ENCODE measurements around the gene BORCS6.
A peak's percentile ranks its signal among the peaks of the same experiment; 100 is the strongest.

The BORCS6 gene

DNA sequence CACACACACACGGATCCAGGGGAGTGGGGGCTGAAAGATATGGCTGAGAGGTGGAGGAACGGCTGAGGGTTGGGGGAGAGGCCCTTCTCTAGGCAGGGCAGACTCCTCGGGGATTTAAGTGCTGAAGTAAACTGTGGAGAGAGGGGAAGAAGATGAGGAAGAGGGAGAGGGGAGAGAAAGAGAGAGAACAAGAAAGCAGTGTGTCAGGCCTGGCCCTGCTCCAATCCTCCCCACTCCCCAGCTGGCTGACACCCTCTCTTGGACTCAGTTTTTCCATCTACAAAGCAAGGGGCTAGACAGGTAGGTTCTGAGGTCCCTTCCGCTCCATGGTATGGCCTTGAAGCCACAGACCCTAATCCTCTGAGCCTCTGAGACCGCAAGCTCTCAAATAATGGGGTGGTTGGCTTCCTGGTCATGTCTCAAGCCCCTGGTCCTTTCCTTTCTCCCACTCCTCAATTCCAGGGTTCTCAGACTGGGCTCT is 29.2 kb downstream of the BORCS6 start:
- DNase-seq: peak in 1 of 42 donors; percentile 50
- intact Hi-C loops (cut with DNase I): no loop called here

GRCh38 chr17:8160224-8160577 is 29.8 kb downstream of the BORCS6 start:
- peak in 1 of 42 donors; percentile 3 for DNase-seq
- intact Hi-C loops (cut with DNase I): no loop called here

DNA sequence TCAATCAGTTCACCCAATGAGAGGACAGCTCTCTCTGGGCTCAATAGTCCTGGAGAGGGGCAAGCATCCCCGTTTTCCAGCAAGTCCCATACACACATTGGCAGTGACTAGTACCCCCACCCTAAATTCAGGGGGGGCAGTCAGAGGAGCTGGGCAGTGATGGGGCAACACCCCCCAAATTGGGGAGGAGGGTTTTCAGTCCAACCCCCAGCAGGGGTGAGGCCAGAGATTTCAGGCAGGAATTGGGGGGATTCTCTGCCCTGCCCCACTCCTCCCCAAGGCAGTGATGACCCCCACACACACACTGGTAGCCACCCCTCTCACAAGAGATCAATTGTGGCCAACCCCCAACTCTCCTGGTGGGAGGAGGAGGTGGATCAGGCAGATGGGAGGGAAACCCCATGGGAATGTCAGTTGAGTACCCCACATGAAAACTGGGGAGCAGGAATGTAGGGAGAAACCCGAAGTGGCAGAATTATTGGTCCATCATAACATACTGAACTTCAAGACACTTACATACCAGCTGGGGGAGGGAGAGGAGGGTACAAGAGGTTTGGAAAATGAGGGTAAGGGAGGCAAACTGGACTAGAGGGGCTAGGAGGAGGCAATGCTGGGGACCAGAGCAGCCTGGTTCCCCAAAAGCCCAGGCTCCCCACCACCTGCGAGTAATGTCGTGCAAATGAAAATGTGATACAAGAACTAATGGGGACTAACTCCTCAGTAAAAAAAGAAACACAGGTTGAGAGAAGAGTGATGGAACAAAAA is 30.3 kb downstream of the BORCS6 start:
- DNase-seq: peak in 1 of 42 donors; percentile 3
- intact Hi-C loops (cut with DNase I): loop anchor here (5.0 kb wide), 1 partner anchor 37 kb away; the partner anchor contains the start of gene HES7

GRCh38 chr17:8159032-8159400 is 31.0 kb downstream of the BORCS6 start:
- intact Hi-C loops (cut with DNase I): loop anchor here (5.0 kb wide), 1 partner anchor 37 kb away; the partner anchor contains the start of gene HES7
- DNase-seq: peak in 1 of 42 donors; percentile 5

DNA sequence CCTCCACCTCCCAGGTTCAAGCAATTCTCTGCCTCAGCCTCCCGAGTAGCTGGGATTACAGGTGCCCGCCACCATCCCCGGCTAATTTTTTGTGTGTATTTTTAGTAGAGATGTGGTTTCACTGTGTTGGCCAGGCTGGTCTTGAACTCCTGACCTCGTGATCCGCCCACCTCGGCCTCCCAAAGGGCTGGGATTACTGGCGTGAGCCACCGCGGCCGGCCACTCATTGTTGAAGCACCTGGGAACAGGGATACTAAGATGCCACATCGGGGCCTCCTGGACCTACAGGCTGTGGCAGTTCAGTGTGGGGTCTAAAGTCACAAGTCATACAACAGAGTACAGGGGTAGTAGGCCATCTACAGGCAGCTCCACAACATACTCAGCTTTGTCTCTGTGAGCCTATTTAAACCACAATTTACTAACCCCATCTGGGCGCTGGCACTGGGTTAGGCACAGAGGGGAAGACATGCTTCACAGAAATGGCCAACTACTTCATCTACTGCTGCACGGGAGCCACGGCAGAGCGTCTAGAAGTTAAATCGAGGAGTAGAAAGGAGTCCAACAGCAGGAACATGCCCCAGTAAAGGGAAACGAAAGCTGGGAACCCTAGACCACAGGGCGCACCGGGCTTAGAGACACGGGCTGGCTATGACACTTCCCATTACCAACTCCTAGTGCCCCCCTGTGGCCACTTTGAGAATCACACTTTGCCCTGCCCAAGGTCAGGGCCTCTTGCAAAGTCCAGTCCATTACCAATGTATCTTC is 31.5 kb downstream of the BORCS6 start:
- peak; percentile 77 to 98 (median 93) for DNase-seq
- intact Hi-C loops (cut with DNase I): loop anchor here (5.0 kb wide), 1 partner anchor 36 kb away; the partner anchor contains the start of gene HES7

- intact Hi-C loops (cut with DNase I): loop anchor here (2.0 to 5.0 kb wide), 2 partner anchors 30 to 34 kb away; partner anchors contain the start of gene HES7
- peak; percentile 98 to 100 (median 99) for DNase-seq
These were observed 33.6 kb downstream of the BORCS6 start for GRCh38 chr17:8156246-8156992.

GRCh38 chr17:8155996-8156245 is 34.1 kb downstream of the BORCS6 start:
- intact Hi-C loops (cut with DNase I): loop anchor here (2.0 to 5.0 kb wide), 2 partner anchors 31 to 34 kb away; partner anchors contain the start of gene HES7
- peak in 2 of 42 donors; percentile 9 to 21 for DNase-seq

GRCh38 chr17:8155231-8155995 is 34.6 kb downstream of the BORCS6 start:
- intact Hi-C loops (cut with DNase I): loop anchor here (5.0 kb wide), 1 partner anchor 33 kb away; the partner anchor contains the start of gene HES7
- peak in 1 of 42 donors; percentile 30 for DNase-seq

DNA sequence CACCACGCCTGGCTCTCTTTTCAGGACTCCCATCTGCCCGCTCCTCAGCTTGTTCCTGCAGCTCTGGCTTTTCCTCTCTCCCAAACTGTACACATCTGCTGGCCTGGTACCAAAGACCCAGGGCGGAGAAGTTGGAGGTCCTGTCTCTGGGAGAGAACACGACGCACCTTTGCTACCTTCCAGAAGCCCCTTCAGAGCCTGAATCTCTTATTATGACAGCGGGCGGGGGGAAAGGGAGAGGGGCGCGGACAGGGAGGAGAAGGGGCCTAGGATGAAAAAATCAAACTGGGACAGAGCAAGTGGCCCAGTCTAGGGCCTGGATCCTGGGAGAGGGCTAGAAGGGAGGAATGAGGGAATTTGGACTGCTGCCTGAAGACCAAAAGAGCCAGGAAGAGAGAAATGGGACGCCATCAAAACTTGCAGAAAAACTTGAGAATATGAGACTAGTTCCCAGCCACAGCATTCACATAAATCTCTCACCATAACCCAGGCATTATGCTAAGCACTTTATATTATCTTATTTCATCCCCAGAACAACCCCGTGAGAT is 35.3 kb downstream of the BORCS6 start:
- DNase-seq: no peak
- intact Hi-C loops (cut with DNase I): loop anchor here (5.0 kb wide), 1 partner anchor 32 kb away; the partner anchor contains the start of gene HES7

DNA sequence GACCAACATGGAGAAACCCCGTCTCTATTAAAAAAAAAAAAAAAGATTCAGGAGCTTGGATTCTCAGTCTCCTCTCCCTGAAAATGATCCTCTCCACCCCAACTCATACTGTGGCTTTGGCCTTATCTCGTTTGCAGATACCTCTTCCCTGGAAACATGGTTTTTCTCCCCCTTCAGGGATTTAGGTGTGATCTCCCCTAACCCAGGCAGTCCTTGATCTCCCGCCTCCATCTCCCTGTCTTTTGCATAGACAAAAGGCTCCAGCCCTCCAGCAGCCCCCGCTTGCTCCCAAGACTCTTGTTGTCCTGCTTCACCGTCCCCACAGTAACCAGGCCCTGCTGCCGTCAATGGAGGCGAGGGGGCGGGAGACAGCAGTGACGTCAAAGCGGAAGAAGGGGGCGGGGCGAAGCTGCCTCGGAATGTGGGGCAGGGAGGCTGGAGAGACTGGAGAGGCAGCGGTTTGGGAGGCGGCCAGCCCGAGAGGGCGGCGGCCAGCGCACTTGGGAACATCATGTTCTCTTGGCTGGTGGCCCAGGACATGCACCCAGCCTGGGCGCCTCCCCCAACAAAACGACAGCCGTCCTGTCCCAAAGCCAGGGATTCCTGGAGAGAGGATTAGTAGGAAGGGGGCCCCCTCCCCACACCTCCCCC is 35.9 kb downstream of the BORCS6 start:
- peak; percentile 95 to 99 (median 97) for DNase-seq
- intact Hi-C loops (cut with DNase I): no loop called here

GRCh38 chr17:8153525-8153956 is 36.4 kb downstream of the BORCS6 start:
- peak; percentile 63 to 96 (median 87) for DNase-seq
- intact Hi-C loops (cut with DNase I): no loop called here

- intact Hi-C loops (cut with DNase I): no loop called here
- peak in 1 of 42 donors; percentile 9 for DNase-seq
These were observed 36.9 kb downstream of the BORCS6 start for GRCh38 chr17:8153031-8153451.

- intact Hi-C loops (cut with DNase I): no loop called here
- peak; percentile 93 to 99 (median 97) for DNase-seq
These were observed 37.7 kb downstream of the BORCS6 start, which contains the start of gene PER1 for GRCh38 chr17:8152112-8152775. Gene PER1 (minus strand): TSS chr17:8152404. CDS start chr17:8150706, 1,698 bp downstream.

- intact Hi-C loops (cut with DNase I): no loop called here
- peak; percentile 60 to 90 (median 76) for DNase-seq
These were observed 38.3 kb downstream of the BORCS6 start for GRCh38 chr17:8151641-8152111.

- DNase-seq: peak; percentile 67 to 95 (median 90)
- intact Hi-C loops (cut with DNase I): no loop called here
These were observed 38.8 kb downstream of the BORCS6 start for GRCh38 chr17:8151120-8151640.
